H1 (cell line): Measurements from ENCODE around the gene TP53TG3E. TPM values are rescaled to one million over a fixed set of nuclear protein-coding genes. Genes with fewer than 3 reads are reported as not detected.
"Not testable (repeated sequence)": the region's sequence is repeated elsewhere in the genome, so short reads cannot be mapped to it uniquely, and the experiment has no call there.

Experiments
- CTCF ChIA-PET: fragments of 300-600 bp; sonication (Branson Sonifier 250); formaldehyde crosslinking; loops from one replicate; lab custom pipeline; 2021; ENCODE audit not compliant: partially characterized antibody; lab: Charles Lee
- POLR2A ChIA-PET: fragments of 300-600 bp; sonication (Branson Sonifier 250); formaldehyde crosslinking; loops from one replicate; lab custom pipeline; 2021; ENCODE audit warnings: inconsistent platforms; ENCODE audit not compliant: partially characterized antibody; lab: Charles Lee
- DNase-seq, 2 experiments: peaks; one replicate each; pipeline versions ENCODE4 v3.0.0 to v3.0.0-alpha.2; 2010 to 2022; ENCODE audit warnings: low spot score in 2 of 2, low read depth in 1 of 2, mixed read lengths in 1 of 2
- FAIRE-seq: peaks from 2 replicates; lab custom pipeline; 2011; peaks lifted over from hg19 to GRCh38; lab: Jason Lieb, UNC
- H2AFZ ChIP-seq: 2 replicates; pipeline ENCODE4 v1.8.1; 2012; ENCODE audit warnings: low read length, inconsistent platforms
- H2AK5ac ChIP-seq: 2 replicates; pipeline ENCODE4 v1.6.1; 2013; ENCODE audit warnings: low read depth, low read length
- H2BK120ac ChIP-seq: replicated peaks from 2 replicates; pipeline ENCODE3; 2013; ENCODE audit warnings: low read depth, low read length, inconsistent platforms
- H2BK12ac ChIP-seq: 2 replicates; pipeline ENCODE4 v1.6.1; 2013; ENCODE audit warnings: low read depth, low read length
- H2BK15ac ChIP-seq: 2 replicates; pipeline ENCODE4 v1.6.1; 2013; ENCODE audit warnings: low read length
- H2BK20ac ChIP-seq: 2 replicates; pipeline ENCODE4 v1.6.1; 2013; ENCODE audit warnings: low read length
- H2BK5ac ChIP-seq: 2 replicates; pipeline ENCODE4 v1.6.1; 2013; ENCODE audit warnings: low read depth, low read length
- H3K14ac ChIP-seq: 2 replicates; pipeline ENCODE4 v1.6.1; 2013; ENCODE audit warnings: inconsistent platforms; ENCODE audit not compliant: insufficient read length
- H3K18ac ChIP-seq: 2 replicates; pipeline ENCODE4 v1.6.1; 2013; ENCODE audit warnings: low read length; ENCODE audit errors: extremely low read depth
- H3K23ac ChIP-seq: 2 replicates; pipeline ENCODE4 v1.6.1; 2013; ENCODE audit warnings: inconsistent platforms; ENCODE audit not compliant: insufficient read length
- H3K23me2 ChIP-seq: 2 replicates; pipeline ENCODE4 v1.6.1; 2013; ENCODE audit warnings: low read depth, low read length
- H3K27ac ChIP-seq: 2 replicates; pipeline ENCODE4 v1.6.1; 2011; ENCODE audit warnings: low read depth, low read length, inconsistent platforms
- H3K27me3 ChIP-seq, 4 experiments: replicated peaks in 1 of 4; 1 replicate in 1 of 4; 2 replicates in 3 of 4; pipeline versions ENCODE4 v1.6.1 to v1.8.1; 2011 to 2013; ENCODE audit warnings: low read length in 3 of 4, mild to moderate bottlenecking in 3 of 4, inconsistent platforms in 2 of 4, mixed read lengths in 2 of 4, moderate library complexity in 1 of 4; ENCODE audit not compliant: control insufficient read depth in 3 of 4, insufficient read depth in 3 of 4; ENCODE audit errors: extremely low read depth in 1 of 4
- H3K36me3 ChIP-seq, 4 experiments: 2 replicates each; pipeline versions ENCODE4 v1.6.1 to v1.8.1; 2011 to 2013; ENCODE audit warnings: mild to moderate bottlenecking in 4 of 4, low read length in 3 of 4, moderate library complexity in 2 of 4, control low read depth in 1 of 4, inconsistent platforms in 1 of 4; ENCODE audit not compliant: insufficient read depth in 4 of 4, control insufficient read depth in 2 of 4
- H3K4ac ChIP-seq: replicated peaks from 2 replicates; pipeline ENCODE3; 2013; ENCODE audit warnings: low read length, low read depth, mixed read lengths, inconsistent platforms; ENCODE audit not compliant: insufficient read length
- H3K4me1 ChIP-seq, 4 experiments: replicated peaks in 1 of 4; 1 replicate in 1 of 4; 2 replicates in 3 of 4; pipeline versions ENCODE4 v1.6.1 to v1.8.1; 2011 to 2013; ENCODE audit warnings: low read length in 3 of 4, inconsistent platforms in 2 of 4, mixed read lengths in 1 of 4; ENCODE audit not compliant: insufficient read depth in 4 of 4, control insufficient read depth in 3 of 4
- H3K4me2 ChIP-seq, 2 experiments: 2 replicates each; pipeline versions ENCODE4 v1.6.1 to v1.8.1; 2011 to 2013; ENCODE audit warnings: low read depth in 2 of 2, low read length in 2 of 2, control low read depth in 1 of 2, inconsistent platforms in 1 of 2, mild to moderate bottlenecking in 1 of 2; ENCODE audit not compliant: insufficient read depth in 1 of 2
- H3K4me3 ChIP-seq, 4 experiments: fragments of 200-600, 300-600 bp in 1 of 4; sonication (generic), shearing (Covaris generic), sonication (Bioruptor Twin) in 1 of 4; 2 replicates each; pipeline versions ENCODE4 v1.5.1 to v1.8.1; 2011 to 2016; ENCODE audit warnings: low read length in 4 of 4, low read depth in 3 of 4, control low read depth in 2 of 4, inconsistent platforms in 2 of 4, mild to moderate bottlenecking in 2 of 4, mixed read lengths in 1 of 4, moderate library complexity in 1 of 4; ENCODE audit not compliant: insufficient read depth in 2 of 4; ENCODE audit errors: extremely low read depth in 1 of 4
- H3K56ac ChIP-seq: replicated peaks from 2 replicates; pipeline ENCODE3; 2013; ENCODE audit warnings: low read depth, mild to moderate bottlenecking, mixed read lengths, low read length, inconsistent platforms; ENCODE audit not compliant: insufficient read length
- H3K79me1 ChIP-seq: 2 replicates; pipeline ENCODE4 v1.6.1; 2013; ENCODE audit warnings: low read depth, low read length, control low read depth
- H3K79me2 ChIP-seq, 2 experiments: 2 replicates each; pipeline versions ENCODE4 v1.6.1 to v1.8.1; 2012 to 2013; ENCODE audit warnings: low read length in 2 of 2, mild to moderate bottlenecking in 2 of 2, inconsistent platforms in 1 of 2; ENCODE audit not compliant: insufficient read depth in 2 of 2, control insufficient read depth in 1 of 2
- H3K9ac ChIP-seq, 4 experiments: replicated peaks in 1 of 4; 1 replicate in 1 of 4; 2 replicates in 3 of 4; pipeline versions ENCODE4 v1.6.1 to v1.8.1; 2011 to 2013; ENCODE audit warnings: low read depth in 3 of 4, low read length in 3 of 4, control low read depth in 2 of 4, mild to moderate bottlenecking in 2 of 4, moderate library complexity in 2 of 4, inconsistent platforms in 1 of 4; ENCODE audit errors: extremely low read depth in 1 of 4
- H3K9me3 ChIP-seq, 2 experiments: 2 replicates each; pipeline versions ENCODE4 v1.6.1 to v1.8.1; 2012 to 2013; ENCODE audit warnings: mild to moderate bottlenecking in 2 of 2, moderate library complexity in 2 of 2, control low read depth in 1 of 2, inconsistent platforms in 1 of 2, low read depth in 1 of 2, low read length in 1 of 2, mixed read lengths in 1 of 2; ENCODE audit not compliant: insufficient read depth in 2 of 2
- H4K20me1 ChIP-seq, 2 experiments: replicated peaks in 1 of 2; 2 replicates each; pipeline versions ENCODE3 to v1.8.1; 2011 to 2013; ENCODE audit warnings: inconsistent platforms in 2 of 2, low read length in 2 of 2, mild to moderate bottlenecking in 1 of 2; ENCODE audit not compliant: insufficient read depth in 2 of 2, control insufficient read depth in 1 of 2
- H4K5ac ChIP-seq: 2 replicates; pipeline ENCODE4 v1.6.1; 2013; ENCODE audit warnings: low read length, low read depth, mixed read lengths, inconsistent platforms; ENCODE audit not compliant: insufficient read length
- H4K8ac ChIP-seq: 2 replicates; pipeline ENCODE4 v1.8.0; 2013; ENCODE audit warnings: mild to moderate bottlenecking, moderate library complexity, low read length, inconsistent platforms; ENCODE audit not compliant: insufficient read depth; ENCODE audit errors: extremely low read depth
- H4K91ac ChIP-seq: replicated peaks from 2 replicates; pipeline ENCODE3; 2013; ENCODE audit warnings: low read length, mixed read lengths, inconsistent platforms; ENCODE audit not compliant: insufficient read length
- WGBS, 2 experiments: shearing (Covaris generic) in 1 of 2; methylation state at CpG; one replicate each; pipeline versions ENCODE4 v1.1.6 to v1.1.7; 2013 to 2015; ENCODE audit warnings: low lambda C conversion rate in 2 of 2, mixed read lengths in 2 of 2, inconsistent platforms in 1 of 2, low coverage in 1 of 2, missing lambda C conversion rate in 1 of 2; ENCODE audit not compliant: insufficient replicate concordance in 2 of 2, insufficient coverage in 1 of 2, insufficient read length in 1 of 2; ENCODE audit errors: extremely low coverage in 1 of 2, missing lambda C conversion rate in 1 of 2; 5-methylcytosine and 5-hydroxymethylcytosine counted together
- polyA plus RNA-seq, 7 experiments: library from polyadenylated mRNA; depleted of rRNA in 3 of 7; stranded (reverse) in 5 of 7; unstranded in 2 of 7; fragments of >200 nt in 5 of 7; fragments of 200-250 nt in 2 of 7; gene quantifications; 1 replicate in 5 of 7; 2 replicates in 1 of 7; 4 replicates in 1 of 7; pipeline versions ENCODE4 v1.2.1 to v1.2.3, GENCODE V29; 2011 to 2013; ENCODE audit warnings: missing spikeins in 2 of 7, mixed read lengths in 2 of 7
- total RNA-seq: library from RNA; stranded (reverse); fragmentation: NEBNext Ultra II Directional; extraction: Animal tissue kit (Norgen Biotek cat#: 25700); gene quantifications from 2 replicates; pipeline ENCODE4 v1.2.1, GENCODE V29; 2021

Gene TP53TG3E
- total and polyA plus RNA-seq, 2 of the 8 experiments (the other 6 are each of a cell fraction or from before 2014, with no cell fraction given): not detected

GRCh38 chr16:33336226-33337012, 32.3 kb downstream of the TP53TG3E start:
- not testable (repeated sequence) for H3K4me2 ChIP-seq

More at GRCh38 chr16:33336226-33337012, 32.3 kb downstream of the TP53TG3E start:
- H2AFZ ChIP-seq, H3K23ac ChIP-seq, FAIRE-seq, H3K79me2 ChIP-seq, H3K4me1 ChIP-seq, H4K8ac ChIP-seq, H3K36me3 ChIP-seq, H2BK5ac ChIP-seq, H3K27ac ChIP-seq, POLR2A ChIA-PET, H3K9ac ChIP-seq, H2AK5ac ChIP-seq, H3K23me2 ChIP-seq, H3K27me3 ChIP-seq, H2BK12ac ChIP-seq, H3K56ac ChIP-seq, H3K18ac ChIP-seq, H2BK15ac ChIP-seq, H3K4ac ChIP-seq, H2BK120ac ChIP-seq, H2BK20ac ChIP-seq, H3K14ac ChIP-seq, H4K91ac ChIP-seq, CTCF ChIA-PET, H4K5ac ChIP-seq, H3K4me3 ChIP-seq, H3K79me1 ChIP-seq, H4K20me1 ChIP-seq: not testable (repeated sequence)
- peaks cover 0 to 32% of the 10 kb centered on the region in 2 experiments; a peak in 3 of 4 replicates for H3K9me3 ChIP-seq
- DNase-seq: peak in 1 of 2 experiments; percentile 46
- WGBS, 2 experiments: 67% methylated on average over 4 of the region's 4 CpGs; no CpG with 5 or more reads in 1 of the 2 experiments
